AG04449 (cell line): Measurements from ENCODE around the gene PTPRM.

Experiments used
- CTCF ChIA-PET: fragments of 350-600 bp; formaldehyde crosslinking; extraction: SDS; loops from one replicate; lab custom pipeline; 2021; ENCODE audit warnings: antibody characterized with exemption; lab: Yijun Ruan, JAX
- POLR2A ChIA-PET: fragments of 400-600, 350-600 bp; formaldehyde crosslinking; extraction: SDS; loops from one replicate; lab custom pipeline; 2020; ENCODE audit warnings: antibody characterized with exemption, inconsistent platforms; lab: Yijun Ruan, JAX
- DNase-seq: peaks from one replicate; pipeline ENCODE4 v3.0.0-alpha.2; 2010; ENCODE audit warnings: low read depth, low spot score
- H3K4me3 ChIP-seq: 2 replicates; pipeline ENCODE4 v1.5.1; 2011; ENCODE audit warnings: low read depth, mild to moderate bottlenecking, control low read depth, low read length
- TF ChIP-seq, protein P1 (sequence below): IDR thresholded peaks from one replicate; pipeline ENCODE4 v1.5.1; 2011; ENCODE audit warnings: mild to moderate bottlenecking, moderate library complexity, low read length, control low read depth, inconsistent platforms; ENCODE audit not compliant: insufficient read depth; ENCODE audit errors: missing control alignments

The PTPRM gene

DNA sequence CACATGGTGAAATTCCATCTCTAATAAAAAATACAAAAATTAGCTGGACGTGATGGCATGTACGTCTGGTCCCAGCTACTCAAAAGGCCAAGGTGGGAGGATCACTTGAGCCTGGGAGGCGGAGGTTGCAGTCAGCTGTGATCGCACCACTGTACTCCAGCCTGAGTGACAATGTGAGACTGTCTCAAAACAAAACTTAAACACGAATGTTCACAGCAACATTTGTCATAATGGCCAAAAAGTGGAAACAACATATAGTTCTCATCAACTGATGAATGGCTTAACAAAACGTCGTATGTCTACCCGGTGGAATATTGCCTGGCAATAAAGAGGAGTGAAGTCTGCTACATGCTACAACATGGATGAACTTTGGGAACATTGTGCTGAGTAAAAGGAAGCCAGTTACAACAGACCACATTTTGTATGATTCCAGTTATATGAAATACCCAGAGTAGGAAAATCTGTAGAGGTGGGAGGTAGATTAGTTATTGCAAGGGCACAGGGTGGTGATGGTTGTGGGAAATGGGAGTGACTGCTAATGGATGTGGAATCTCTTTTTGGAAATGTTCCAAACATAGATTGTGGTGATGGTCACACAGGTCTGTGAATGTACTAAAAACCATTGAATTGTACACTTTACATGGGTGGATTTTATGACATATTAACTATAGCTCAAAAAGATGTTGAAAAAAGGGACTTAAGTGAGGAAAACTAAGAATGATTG lies 478.2 kb downstream of the PTPRM start:
- POLR2A ChIA-PET: no interaction called here
- no peak for DNase-seq
- H3K4me3 ChIP-seq: no peak overlapping the region
- TF ChIP-seq, protein P1, sequence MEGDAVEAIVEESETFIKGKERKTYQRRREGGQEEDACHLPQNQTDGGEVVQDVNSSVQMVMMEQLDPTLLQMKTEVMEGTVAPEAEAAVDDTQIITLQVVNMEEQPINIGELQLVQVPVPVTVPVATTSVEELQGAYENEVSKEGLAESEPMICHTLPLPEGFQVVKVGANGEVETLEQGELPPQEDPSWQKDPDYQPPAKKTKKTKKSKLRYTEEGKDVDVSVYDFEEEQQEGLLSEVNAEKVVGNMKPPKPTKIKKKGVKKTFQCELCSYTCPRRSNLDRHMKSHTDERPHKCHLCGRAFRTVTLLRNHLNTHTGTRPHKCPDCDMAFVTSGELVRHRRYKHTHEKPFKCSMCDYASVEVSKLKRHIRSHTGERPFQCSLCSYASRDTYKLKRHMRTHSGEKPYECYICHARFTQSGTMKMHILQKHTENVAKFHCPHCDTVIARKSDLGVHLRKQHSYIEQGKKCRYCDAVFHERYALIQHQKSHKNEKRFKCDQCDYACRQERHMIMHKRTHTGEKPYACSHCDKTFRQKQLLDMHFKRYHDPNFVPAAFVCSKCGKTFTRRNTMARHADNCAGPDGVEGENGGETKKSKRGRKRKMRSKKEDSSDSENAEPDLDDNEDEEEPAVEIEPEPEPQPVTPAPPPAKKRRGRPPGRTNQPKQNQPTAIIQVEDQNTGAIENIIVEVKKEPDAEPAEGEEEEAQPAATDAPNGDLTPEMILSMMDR: no peak
- CTCF ChIA-PET: no interaction called here

DNA sequence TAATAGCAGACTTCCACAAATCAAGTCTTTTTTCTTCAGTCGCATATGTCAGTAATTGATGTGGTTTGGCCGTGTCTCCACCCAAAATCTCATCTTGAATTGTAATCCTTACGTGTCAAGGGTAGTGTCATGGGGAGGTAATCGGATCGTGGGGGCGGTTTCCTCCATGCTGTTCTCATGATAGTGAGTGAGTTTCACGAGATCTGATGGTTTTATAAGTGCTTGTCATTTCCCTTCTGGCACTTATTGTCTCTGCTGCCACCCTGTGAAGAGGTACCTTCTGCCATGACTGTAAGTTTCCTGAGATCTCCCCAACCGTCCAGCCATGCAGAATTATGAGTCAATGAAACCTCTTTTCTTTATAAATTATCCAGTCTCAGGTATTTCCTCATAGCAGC lies 478.8 kb downstream of the PTPRM start:
- ChIA-PET CTCF (no interaction called here), POLR2A (no interaction called here)
- DNase-seq: no peak
- no peak overlapping the region for H3K4me3 ChIP-seq
- TF ChIP-seq, protein P1: no peak

DNA sequence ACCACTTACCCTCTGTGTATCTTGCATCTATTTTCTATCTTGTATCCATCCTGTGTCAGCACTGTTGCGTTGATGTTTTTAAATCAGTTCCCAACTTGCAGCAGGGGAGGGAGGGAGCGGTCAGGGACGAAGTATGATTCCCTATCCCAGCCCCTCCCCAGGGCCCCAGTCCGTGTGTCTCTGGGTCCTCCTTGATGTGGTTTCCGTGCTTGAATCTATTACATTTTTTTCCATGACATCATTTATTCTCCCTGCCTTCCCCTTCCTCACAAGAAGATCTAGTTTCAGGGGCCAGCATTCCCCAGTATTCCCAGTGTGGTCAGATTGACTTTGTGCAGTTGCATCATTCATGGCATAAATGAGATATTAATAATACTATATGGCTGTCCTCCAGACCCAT lies 479.3 kb downstream of the PTPRM start:
- POLR2A ChIA-PET: no interaction called here
- no peak for DNase-seq
- no peak overlapping the region for H3K4me3 ChIP-seq
- TF ChIP-seq, protein P1: no peak
- CTCF ChIA-PET: no interaction called here

DNA sequence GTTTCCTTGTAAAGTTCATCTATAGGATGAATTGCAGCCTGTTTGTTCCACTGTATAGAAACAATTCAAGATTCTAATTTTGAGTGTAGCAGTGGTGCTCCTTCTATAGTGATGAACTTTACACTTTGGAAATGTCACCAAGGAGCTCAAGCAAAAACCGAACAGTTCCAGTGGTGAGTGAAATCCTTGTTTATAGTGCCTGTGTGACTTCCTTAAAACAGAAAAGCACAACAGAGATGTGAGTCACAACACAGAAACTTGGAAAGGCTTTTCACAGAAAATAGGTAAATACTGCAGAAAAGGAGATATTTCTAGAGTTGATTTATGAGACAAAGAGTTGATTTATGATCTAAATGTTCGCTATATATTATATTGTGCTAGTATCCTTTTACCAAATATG lies 482.0 kb downstream of the PTPRM start:
- CTCF ChIA-PET: no interaction called here
- no peak overlapping the region for H3K4me3 ChIP-seq
- no peak for DNase-seq
- POLR2A ChIA-PET: no interaction called here
- TF ChIP-seq, protein P1: no peak

DNA sequence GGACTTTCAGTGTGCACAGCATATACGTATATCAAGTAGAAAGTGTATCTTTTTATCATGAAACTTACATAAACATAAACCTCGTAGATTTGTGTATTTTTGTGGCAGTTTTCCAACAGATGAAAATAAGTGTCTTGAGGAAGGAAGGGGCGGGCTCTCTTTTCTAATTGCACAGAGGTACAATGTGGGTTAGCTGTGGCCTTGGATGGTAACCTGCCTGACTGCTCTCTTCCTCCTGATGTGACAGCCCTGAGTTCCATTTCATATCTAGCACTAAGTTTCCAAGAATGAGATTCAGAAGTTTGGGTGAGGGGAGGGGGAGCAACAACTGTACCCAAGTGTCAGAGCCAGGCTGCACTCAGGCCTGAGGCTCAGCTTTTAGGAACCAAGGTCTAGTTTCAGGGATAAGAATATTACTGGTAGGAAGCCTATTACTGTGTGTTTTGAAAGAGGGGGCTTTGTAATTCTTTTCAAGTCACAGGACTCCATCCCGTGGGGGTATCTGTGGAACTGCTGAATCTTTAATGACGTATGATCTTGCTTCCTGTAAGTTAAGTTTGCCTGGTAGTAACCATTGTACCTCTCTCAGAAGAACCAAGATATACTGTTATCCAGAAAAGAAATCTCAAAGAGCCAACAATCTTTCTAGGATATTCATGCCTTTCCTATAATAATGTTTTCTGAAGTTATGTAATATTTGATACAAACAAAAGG lies 483.7 kb downstream of the PTPRM start:
- ChIA-PET CTCF (interaction anchor here (1.0 to 1.2 kb wide), 2 partner anchors 12 to 125 kb away, joined by 3 read pairs; no protein-coding TSS in a partner anchor), POLR2A (no interaction called here)
- TF ChIP-seq, protein P1: no peak
- no peak for DNase-seq
- no peak overlapping the region for H3K4me3 ChIP-seq

DNA sequence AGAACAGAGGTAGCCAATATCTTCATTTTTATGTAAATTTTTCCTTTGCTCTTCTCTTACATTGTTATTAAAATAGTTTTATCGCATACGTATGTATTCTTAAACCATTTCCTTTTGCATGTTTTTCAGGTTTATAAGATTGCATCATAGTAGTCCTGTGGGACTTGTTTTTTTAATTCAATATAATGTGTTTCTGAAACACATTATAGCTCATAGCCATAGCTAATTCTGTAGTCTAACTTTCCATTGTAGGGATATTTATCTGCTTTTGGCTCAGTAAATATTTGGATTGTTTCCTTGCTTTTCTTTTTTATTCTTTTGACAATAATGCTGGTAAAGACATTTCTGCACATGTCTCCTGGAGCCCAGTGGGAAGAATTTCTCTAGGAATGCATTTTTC lies 484.3 kb downstream of the PTPRM start:
- ChIA-PET POLR2A (no interaction called here), CTCF (interaction anchor here (1.0 to 1.2 kb wide), 2 partner anchors 13 to 126 kb away, joined by 3 read pairs; no protein-coding TSS in a partner anchor)
- DNase-seq: no peak
- TF ChIP-seq, protein P1: no peak
- H3K4me3 ChIP-seq: no peak overlapping the region
